Breast epithelium (tissue), 3 donors: ENCODE results near the gene GPAM.

ENCODE experiments used
- POLR2A ChIP-seq: fragments of 450-650 bp; IDR thresholded peaks from one replicate; pipeline ENCODE4 v1.6.1; 2016; ENCODE audit warnings: antibody characterized with exemption, mild to moderate bottlenecking, moderate library complexity
- POLR2AphosphoS5 ChIP-seq, 3 donors: sonication (generic); formaldehyde crosslinking; IDR thresholded peaks; one replicate each; pipeline ENCODE4 v1.6.1; 2017; ENCODE audit warnings: antibody characterized with exemption in 3 of 3
- TF ChIP-seq, protein P1 (sequence below), 3 donors: fragments of 450-650 bp; IDR thresholded peaks; one replicate each; pipeline ENCODE4 v1.5.1; 2016 to 2017; ENCODE audit warnings: antibody characterized with exemption in 3 of 3, mild to moderate bottlenecking in 3 of 3, moderate library complexity in 3 of 3

DNA sequence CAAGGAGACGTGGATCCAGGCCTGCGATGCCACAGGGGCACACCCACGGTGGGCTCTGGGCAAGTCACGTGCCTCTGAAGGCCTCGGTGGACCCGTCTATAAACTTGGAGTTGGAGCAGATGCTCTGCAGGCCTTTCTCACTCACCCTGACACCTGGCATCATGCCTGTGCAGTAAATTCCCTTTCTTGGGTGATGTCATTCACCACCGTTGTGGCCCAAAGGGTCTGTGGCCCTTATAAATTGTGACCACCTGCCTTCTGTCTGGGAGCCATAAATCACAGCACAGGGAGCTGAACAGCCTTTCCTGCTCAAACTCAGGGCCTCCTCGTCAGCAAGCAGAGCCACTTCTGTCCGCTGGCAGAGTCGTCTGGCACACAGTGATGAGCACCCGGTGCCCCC lies 52.2 kb downstream of the GPAM start:
- no peak for TF ChIP-seq POLR2AphosphoS5 (IDR thresholded peaks at IDR 0.05)
- TF ChIP-seq, protein P1, sequence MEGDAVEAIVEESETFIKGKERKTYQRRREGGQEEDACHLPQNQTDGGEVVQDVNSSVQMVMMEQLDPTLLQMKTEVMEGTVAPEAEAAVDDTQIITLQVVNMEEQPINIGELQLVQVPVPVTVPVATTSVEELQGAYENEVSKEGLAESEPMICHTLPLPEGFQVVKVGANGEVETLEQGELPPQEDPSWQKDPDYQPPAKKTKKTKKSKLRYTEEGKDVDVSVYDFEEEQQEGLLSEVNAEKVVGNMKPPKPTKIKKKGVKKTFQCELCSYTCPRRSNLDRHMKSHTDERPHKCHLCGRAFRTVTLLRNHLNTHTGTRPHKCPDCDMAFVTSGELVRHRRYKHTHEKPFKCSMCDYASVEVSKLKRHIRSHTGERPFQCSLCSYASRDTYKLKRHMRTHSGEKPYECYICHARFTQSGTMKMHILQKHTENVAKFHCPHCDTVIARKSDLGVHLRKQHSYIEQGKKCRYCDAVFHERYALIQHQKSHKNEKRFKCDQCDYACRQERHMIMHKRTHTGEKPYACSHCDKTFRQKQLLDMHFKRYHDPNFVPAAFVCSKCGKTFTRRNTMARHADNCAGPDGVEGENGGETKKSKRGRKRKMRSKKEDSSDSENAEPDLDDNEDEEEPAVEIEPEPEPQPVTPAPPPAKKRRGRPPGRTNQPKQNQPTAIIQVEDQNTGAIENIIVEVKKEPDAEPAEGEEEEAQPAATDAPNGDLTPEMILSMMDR (IDR thresholded peaks at IDR 0.05): no peak
- TF ChIP-seq POLR2A: no peak
